ENCODE measurements around the gene TMEM184A.

DNA sequence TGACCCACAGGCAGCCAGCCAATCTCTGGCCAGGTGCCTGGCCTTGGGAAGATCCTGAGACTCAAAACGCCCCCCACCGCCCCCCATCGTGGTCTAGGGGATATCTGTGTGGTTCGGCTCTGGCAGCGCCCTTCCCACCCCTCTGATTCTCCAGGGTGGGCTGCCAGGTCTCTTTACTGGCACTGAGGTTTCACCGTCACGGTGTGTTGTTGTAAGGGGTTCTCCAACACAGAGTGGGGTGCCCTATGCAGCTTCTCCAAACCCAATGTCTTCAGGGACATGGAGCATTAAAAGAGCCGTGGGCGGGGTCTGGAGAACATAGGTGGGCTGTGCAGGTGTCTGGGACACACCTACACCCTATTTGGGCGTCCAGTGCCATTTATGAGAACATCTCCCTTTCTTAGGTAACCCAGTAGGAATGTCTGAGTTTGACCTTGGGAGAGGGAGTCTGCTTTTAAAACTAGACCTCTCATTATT is 24.0 kb downstream of the TMEM184A start:
- TF ChIP-seq CTCF (IDR thresholded peaks at IDR 0.05) (no peak), EP300 (IDR thresholded peaks at IDR 0.05) (no peak), POLR2A (IDR thresholded peaks at IDR 0.05; ENCODE audit: low read depth) (no peak), POLR2AphosphoS5 (IDR thresholded peaks at IDR 0.05) (no peak)

All from esophagus muscularis mucosa (tissue), 4 donors.